Activated CD8-positive, alpha-beta memory T cell treated with anti-CD3 and anti-CD28 coated beads, Interleukin-2, amount 50 U/mL, for 1 hour (primary cell): ENCODE data around the gene PLCB2.

Experiments used
- DNase-seq: peaks from one replicate; pipeline ENCODE4 v3.0.0-alpha.2; 2020; ENCODE audit errors: extremely low read depth

The PLCB2 gene

GRCh38 chr15:40270246-40270995 is 37.3 kb downstream of the PLCB2 start:
- no peak for DNase-seq

GRCh38 chr15:40269604-40270003 is 38.1 kb downstream of the PLCB2 start:
- no peak for DNase-seq

- no peak for DNase-seq
These were observed 40.1 kb downstream of the PLCB2 start for GRCh38 chr15:40267670-40268069.

DNA sequence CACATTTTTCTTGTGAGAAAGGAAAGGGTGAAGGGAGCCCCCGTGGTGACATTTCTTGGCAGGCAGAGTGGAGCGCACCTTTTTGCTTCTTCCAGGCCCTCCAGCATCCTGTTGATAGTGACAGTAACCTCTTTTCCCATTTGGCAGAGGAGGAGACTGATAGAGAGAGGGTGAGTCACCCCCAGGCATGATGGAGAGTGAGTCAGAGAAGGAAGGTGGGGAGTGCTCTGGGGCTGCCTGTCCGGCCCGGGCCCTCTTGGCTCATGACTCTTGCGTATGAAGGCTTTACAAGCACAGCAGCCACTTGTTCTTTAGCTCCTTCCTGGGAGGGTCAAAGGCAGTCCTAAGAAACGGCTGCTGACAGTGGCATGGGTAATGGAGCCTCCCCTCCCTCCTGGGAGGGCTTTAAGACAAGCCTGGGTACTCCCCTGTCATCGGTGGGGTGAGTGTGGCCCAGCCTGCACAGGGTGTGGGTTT is 40.9 kb downstream of the PLCB2 start:
- no peak for DNase-seq

- DNase-seq = no peak
These were observed 41.9 kb downstream of the PLCB2 start for GRCh38 chr15:40265875-40266274.

GRCh38 chr15:40265355-40265754 is 42.4 kb downstream of the PLCB2 start:
- no peak for DNase-seq

DNA sequence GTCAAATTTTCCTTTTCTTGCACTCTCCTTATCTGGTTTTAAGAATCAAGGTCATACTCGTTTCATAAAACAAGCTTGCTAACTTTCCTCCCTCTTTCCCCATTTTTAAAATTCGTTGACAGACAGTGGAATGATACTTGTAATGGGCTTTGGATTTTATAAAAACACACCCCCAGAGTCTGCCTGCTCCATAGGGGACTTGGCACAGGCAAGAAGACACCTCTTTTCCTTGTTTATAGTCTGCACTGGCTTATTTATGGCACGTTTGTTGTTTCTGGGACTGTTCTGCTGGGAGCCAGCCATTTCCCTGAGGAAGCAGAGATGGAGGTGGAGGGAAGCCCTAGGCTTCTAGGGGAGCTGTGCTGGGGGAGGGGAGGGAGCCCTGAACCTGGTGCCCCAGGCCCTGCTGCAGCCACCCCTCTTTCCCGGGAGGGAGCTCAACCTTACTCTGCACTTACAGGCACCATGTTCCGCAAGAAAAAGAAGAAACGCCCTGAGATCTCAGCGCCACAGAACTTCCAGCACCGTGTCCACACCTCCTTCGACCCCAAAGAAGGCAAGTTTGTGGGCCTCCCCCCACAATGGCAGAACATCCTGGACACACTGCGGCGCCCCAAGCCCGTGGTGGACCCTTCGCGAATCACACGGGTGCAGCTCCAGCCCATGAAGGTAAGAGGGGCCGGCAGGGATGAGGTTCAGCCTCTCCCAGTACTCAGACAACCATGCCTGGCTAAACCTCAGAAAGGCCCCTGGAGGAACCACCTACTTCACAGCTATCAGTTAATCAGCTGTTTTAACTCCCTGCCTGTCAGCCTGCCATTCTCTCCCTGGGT is 43.2 kb downstream of the PLCB2 start:
- no peak for DNase-seq

DNA sequence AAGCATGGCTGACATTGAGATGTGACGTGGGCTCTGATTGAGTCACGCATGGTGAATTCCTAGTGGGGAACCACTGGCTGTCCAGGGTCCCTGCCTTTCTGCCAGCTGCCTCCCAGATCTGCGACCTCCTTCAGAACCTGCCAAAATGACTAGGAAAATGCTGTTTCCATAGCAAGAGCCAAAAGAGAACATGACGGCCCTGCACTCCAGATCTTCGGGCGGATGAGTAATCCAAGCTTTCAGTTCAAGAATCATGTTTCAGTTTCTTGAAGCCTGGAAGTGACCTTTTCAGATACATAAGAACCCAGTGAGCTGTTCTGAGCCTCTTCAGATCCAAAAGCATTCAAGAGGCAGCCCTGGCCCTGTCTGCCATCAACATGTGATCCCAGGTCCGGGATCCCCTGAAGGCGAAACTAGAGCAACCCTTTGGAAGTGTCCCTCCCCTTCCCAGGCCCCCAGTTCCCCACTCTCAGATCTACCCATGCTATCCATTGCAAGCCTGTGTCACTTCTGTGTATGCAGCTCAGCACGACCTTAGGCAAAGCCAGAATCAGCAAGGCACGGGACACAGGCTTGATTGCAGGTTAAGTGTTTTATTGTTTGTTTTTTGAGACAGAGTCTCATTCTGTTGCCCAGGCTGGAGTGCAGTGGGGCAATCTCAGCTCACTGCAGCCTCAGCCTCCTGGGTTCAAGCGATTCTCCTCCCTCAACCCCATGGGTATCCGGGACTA is 44.5 kb downstream of the PLCB2 start:
- no peak for DNase-seq

GRCh38 chr15:40259021-40259420 is 48.7 kb downstream of the PLCB2 start:
- no peak for DNase-seq

DNA sequence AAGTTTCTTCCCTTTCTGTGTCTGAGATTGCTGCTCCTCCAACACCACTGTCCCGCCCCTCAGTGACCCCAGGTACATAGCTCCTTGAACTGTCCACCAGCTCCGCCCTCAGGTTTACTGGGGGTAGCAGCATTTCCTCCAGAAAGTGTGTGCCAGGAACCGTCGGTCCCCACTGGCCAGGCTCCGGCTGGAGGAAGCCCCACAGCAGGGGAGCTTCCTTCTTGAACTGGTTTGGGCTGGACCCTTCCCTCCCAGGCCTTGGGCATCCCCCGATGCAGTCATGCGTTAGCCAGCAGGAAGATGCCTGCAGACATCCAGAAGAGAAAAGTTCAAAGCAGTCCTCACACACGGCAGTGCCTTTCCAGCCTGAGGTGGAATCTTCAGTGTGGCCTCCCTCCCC is 49.2 kb downstream of the PLCB2 start:
- no peak for DNase-seq

- no peak for DNase-seq
These were observed 49.9 kb downstream of the PLCB2 start for GRCh38 chr15:40257656-40258450.

GRCh38 chr15:40256638-40257235 is 51.0 kb downstream of the PLCB2 start:
- no peak for DNase-seq

DNA sequence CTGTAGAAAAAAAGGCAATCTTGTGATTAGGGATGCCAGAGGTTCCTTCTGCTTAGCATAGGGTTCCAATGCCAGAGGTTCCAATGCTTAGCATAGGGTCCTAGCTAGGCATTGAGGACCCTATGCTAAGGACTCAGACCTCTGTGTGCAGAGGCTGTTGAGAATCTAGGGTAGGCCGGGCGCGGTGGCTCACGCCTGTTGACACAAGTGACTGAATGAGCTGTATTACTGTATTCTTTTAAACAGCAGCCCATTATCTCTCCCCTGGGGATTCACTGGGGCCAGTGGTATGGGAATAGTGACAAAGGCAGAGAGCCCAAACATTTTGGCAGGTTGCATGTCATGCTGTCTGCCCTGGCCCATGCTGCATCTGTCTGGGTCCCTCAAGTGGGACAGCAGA is 52.7 kb downstream of the PLCB2 start:
- DNase-seq = no peak

DNA sequence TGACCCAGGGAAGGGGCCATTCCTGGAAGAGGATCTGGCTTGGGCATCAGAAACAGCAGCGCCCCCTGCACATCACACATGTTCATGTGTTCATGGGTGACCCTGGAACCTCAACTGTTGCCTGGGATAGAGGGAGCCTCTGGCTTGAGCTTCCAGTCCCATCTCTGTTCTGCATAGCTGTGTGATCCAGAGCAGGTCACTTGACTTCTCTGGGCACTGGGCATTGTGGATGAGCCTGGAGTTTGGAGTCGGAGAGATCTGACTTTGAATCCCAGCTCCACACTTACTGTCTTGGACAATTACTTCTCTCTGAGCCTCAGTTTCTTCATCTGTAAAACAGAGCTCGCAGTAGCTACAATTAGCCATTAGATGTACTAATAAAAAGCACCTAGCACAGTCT is 53.3 kb downstream of the PLCB2 start:
- no peak for DNase-seq

DNA sequence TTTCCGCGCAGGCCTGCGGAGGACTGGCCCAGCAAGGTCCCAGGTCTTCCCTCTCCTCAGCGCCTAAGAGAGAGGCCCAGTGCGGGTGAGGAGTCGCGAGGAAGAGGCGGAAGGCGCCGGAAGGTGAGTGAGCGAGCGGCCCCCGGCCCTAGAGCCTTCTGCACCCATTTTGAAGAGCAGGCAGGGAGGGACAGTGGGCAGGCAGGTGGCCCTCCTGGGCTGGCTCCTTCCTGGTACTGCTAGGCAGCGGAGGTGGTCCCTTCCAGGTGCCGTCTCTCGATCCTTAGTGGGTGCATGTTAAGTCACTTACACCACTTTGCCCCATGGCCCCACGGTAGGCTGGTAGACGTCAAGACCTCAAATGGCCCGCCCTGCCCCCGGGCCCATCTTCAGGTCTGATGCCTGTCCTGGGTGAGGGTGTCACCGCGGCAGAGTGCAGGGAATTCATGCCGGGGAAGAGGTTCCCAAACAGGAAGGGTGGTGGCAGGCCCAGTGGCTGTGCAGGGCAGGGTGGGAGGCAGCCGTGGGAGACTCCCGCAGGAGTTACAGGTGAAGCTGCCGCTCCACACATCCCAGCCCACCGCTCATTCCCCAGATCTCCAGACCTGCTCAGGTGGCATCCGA is 54.5 kb downstream of the PLCB2 start:
- DNase-seq = no peak

DNA sequence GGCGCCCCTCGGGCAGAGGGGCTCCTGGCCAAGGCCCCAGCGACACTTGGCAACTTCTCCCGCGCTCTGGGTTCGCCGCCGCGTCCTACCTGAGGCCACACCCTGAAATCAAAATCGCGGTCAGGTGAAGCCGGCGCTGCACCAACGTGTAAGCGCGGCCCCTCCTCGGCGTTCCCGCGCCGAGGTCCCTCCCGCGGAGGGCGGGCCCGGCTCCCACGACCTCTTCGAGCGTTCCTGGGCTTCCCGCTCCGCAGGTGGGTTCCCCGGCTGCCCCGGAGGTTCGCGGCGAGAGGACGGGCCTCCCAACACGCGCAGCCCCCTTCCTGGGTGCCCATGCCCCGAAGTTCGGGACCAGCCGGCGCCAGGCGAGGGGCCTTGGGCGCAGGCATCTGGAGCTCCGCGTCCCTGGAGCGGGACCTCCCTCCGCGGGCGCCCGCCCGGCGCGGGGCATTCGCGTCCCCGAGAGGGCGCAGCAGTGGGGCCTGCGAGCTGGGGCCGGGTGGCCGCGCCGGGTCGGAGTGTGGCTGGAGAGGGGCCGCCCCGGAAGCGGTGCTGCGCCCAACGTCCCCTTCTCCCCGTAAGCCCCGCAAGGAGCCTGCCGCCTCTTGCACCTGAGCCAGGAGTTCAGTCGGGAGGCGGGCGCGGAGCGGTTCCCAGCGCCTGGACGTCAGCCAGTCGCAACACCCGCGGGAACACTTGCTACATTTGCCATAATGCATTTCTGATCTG is 55.1 kb downstream of the PLCB2 start:
- no peak for DNase-seq

DNA sequence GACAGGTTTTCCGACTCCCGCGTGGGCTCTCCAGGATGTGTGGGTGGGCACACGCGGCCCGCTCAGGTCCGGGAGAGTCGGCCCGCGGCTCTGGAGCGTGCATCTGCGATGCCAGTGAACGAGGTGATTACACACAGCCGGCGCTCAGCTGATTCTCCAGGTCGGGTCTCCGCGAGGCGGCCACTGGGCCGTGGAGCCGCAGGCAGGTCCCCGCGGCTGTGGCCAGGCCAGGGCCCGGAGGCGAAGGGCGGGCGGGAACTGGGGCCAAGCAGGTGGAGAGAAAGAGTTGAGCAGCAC is 55.6 kb downstream of the PLCB2 start:
- DNase-seq = no peak

DNA sequence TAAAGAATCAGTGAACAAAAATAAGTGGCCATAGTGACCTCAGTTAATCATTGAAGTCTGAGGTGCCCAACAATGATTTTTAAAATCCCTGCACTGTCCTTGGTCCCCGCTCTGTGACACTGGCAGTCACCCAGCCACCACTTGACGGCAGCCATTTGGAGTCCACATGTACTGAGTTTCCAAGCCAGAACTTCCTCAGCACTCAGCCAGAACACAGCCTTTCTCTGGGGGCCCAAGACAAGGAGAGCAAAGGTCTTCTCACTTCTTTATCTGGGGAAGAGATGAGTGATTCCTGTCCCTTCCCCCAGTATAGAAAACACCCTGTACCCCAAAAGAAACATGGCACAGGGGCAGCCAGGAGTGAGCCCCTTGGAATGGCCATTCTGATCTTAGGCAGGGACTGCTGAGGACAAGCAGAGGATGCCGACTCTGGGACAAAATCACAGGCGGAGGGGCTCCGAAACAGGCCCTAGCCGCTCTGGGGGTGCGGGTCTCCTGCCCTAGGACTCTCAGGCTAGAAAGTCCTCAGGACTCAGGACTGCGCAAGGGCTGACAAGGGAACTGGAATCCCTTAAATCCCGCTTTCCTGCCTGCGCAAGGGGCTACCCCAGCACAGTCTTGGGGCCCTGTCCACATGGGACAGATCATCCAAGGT is 56.1 kb downstream of the PLCB2 start:
- DNase-seq = no peak

GRCh38 chr15:40250771-40251483 is 56.8 kb downstream of the PLCB2 start:
- DNase-seq = no peak
